ENCODE measurements around the gene BORCS8. TPM values are rescaled to one million over a fixed set of nuclear protein-coding genes. Genes with fewer than 3 reads are reported as not detected.
"Not testable (repeated sequence)": the region's sequence is repeated elsewhere in the genome, so short reads cannot be mapped to it uniquely, and the experiment has no call there.

The BORCS8 gene
- total and polyA plus RNA-seq, 12 donors: 21.1 to 33.2 (median 25.0) TPM

DNA sequence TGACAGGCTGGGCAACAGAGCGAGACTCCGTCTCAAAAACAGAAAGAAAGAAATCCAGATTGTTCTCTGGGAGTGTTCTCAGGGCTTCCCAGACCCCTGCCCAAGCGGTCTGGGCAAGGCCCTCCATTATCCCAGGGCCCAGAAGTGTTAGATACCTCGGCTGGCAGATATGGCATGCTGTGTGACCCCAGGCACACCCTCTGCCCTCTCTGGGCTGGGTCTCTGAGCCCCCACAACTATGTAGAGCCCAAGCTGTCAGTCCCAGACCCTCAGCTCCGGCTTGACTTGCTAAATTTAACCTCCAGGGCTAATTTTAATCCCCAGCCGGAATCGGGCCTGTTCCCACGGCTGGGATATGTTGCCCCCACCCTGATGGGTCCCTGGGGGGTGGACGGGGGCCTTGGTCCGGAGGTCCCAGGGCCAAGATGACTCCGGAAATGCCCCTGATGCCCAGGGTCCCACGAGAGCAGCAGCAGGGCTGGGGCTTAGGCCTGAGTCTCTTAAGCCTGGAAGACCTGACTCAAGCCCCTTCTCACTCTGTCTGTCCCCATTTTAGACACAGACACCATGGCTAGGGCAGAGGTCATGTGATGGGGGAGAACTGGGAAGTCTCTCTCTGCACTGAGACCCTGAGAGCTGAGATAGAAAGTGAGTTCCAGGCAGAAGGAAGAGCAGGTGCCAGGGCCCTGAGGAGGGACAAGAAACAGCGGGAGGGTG, 39.1 kb downstream of the BORCS8 start:
- no peak overlapping the region for H3K4me3 ChIP-seq

DNA sequence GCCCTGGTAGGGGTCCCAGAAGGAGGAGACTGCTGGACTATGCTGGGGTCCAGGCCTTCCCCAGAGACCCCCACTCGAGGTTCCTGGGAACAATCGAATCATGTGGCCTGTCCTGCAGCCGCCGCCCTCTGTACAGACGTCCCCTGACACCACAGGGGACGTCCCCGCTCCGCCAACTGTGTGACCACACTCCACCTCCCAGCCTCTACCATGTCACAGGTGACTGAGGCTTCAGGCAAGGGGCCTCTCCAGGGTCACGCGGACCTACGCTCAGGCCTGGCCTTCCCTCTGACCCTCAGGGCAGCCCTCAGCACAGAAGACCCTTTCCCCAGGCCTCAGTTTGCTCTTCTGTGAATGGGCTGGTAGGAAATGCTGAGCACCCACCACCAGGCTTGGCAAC, 40.5 kb downstream of the BORCS8 start:
- TF ChIP-seq, protein P1, sequence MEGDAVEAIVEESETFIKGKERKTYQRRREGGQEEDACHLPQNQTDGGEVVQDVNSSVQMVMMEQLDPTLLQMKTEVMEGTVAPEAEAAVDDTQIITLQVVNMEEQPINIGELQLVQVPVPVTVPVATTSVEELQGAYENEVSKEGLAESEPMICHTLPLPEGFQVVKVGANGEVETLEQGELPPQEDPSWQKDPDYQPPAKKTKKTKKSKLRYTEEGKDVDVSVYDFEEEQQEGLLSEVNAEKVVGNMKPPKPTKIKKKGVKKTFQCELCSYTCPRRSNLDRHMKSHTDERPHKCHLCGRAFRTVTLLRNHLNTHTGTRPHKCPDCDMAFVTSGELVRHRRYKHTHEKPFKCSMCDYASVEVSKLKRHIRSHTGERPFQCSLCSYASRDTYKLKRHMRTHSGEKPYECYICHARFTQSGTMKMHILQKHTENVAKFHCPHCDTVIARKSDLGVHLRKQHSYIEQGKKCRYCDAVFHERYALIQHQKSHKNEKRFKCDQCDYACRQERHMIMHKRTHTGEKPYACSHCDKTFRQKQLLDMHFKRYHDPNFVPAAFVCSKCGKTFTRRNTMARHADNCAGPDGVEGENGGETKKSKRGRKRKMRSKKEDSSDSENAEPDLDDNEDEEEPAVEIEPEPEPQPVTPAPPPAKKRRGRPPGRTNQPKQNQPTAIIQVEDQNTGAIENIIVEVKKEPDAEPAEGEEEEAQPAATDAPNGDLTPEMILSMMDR (IDR thresholded peaks at IDR 0.05): no peak
- 80 to 83% methylated on average over 11 of the region's 11 CpGs for WGBS, 2 donors
- intact Hi-C loops (cut with DNase I): no loop called here
- Histone ChIP-seq H3K27ac (no peak overlapping the region), H3K4me3 (no peak overlapping the region), H3K4me1 (no peaks in the 10 kb centered on the region), H3K36me3 (peaks cover 0 to 36% (median 3%) of the 10 kb centered on the region in 9 donors), H3K27me3 (no peaks in the 10 kb centered on the region), H3K9me3 (peaks cover 0 to 13% (median 0%) of the 10 kb centered on the region in 11 donors)
- ATAC-seq (no peak), DNase-seq (no peak)

More for the DNA sequence above, 39.1 kb downstream of the BORCS8 start:
- no peaks in the 10 kb centered on the region for H3K27me3 ChIP-seq
- H3K4me1 ChIP-seq: no peaks in the 10 kb centered on the region
- peaks cover 0 to 32% (median 6%) of the 10 kb centered on the region in 9 donors for H3K36me3 ChIP-seq
- ATAC-seq (peak in 7 of 8 donors; percentile 33 to 62 (median 52)), DNase-seq (peak in 1 of 2 donors; percentile 36)
- peak overlapping the region in 4 of 10 donors; percentile 6 to 50 (median 18) for H3K27ac ChIP-seq
- intact Hi-C loops (cut with DNase I): no loop called here
- 63 to 66% methylated on average over 13 of the region's 13 CpGs for WGBS, 2 donors
- TF ChIP-seq, protein P1 (IDR thresholded peaks at IDR 0.05): no peak
- peaks cover 0 to 10% (median 0%) of the 10 kb centered on the region in 11 donors for H3K9me3 ChIP-seq

DNA sequence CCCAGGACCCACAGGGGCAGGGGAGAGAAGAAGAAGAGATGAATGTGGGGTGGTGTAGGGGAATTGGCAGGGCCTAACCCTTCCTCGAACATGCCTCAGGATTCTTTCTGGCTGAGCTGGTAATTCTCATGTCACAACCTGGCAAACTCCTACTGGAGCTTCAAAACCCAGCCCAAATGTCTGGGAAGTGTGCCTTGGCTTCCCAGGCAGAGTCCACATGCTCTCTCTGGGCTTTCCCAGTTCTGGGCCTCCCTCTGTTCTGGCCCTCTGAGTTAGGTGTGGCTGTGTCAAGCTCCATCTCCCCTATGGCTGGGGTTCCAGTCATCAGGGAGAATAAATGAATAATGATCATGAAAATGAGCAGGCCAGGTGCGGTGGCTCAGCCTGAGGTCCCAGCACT, 42.5 kb downstream of the BORCS8 start:
- TF ChIP-seq, protein P1 (IDR thresholded peaks at IDR 0.05): no peak
- no peak overlapping the region for H3K27ac ChIP-seq
- intact Hi-C loops (cut with DNase I): loop anchor here in 4 of 10 donors (5.0 to 10.0 kb wide), 4 partner anchors 73 to 195 kb away; no protein-coding TSS in a partner anchor

DNA sequence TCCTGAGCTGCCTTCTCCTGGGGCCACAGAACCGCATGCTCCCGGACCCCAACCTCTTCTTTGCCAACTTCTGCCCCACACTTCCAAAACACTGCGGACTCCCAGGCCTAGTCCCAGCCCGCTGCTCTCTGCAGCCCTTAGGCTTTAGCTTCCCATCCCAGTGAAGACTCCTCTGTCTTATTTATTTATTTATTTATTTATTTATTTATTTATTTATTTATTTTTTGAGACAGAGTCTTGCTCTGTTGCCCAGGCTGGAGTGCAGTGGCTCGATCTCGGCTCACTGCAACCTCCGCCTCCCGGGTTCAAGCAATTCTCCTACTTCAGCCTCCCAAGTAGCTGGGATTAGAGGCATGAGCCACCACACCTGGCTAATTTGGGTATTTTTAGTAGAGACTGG, 43.4 kb downstream of the BORCS8 start:
- intact Hi-C loops (cut with DNase I): loop anchor here in 4 of 10 donors (5.0 to 10.0 kb wide), 4 partner anchors 74 to 196 kb away; no protein-coding TSS in a partner anchor
- H3K27me3 ChIP-seq, H3K9me3 ChIP-seq, H3K27ac ChIP-seq, ATAC-seq, H3K4me1 ChIP-seq, DNase-seq, H3K4me3 ChIP-seq: not testable (repeated sequence)
- peaks cover 0 to 33% (median 0%) of the 10 kb centered on the region in 9 donors for H3K36me3 ChIP-seq
- WGBS, 2 donors: 97% methylated on average over 8 of the region's 8 CpGs

More for the DNA sequence above, 42.5 kb downstream of the BORCS8 start:
- WGBS, 2 donors: 94 to 95% methylated on average over 2 of the region's 2 CpGs
- no peaks in the 10 kb centered on the region for H3K27me3 ChIP-seq
- no peak for ATAC-seq
- no peak overlapping the region for H3K4me3 ChIP-seq
- H3K4me1 ChIP-seq: peaks cover 0 to 9% (median 4%) of the 10 kb centered on the region in 9 donors
- DNase-seq: no peak
- H3K36me3 ChIP-seq: peaks cover 0 to 33% (median 0%) of the 10 kb centered on the region in 9 donors
- peaks cover 0 to 4% (median 0%) of the 10 kb centered on the region in 11 donors for H3K9me3 ChIP-seq
